Measurements from ENCODE around the gene HSFX3.

- TF ChIP-seq CTCF (IDR thresholded peaks at IDR 0.05; ENCODE audit: borderline replicate concordance, extremely low read depth, low read length, poor library complexity, severe bottlenecking) (no peak), EZH2 (IDR thresholded peaks at IDR 0.05; ENCODE audit: borderline replicate concordance, low read depth, low read length, severe bottlenecking) (no peak)
These were observed 33.1 kb downstream of the HSFX3 start for GRCh38 chrX:149516604-149517003.

Measured in DND-41 (cell line).